ENCODE data around the gene ENGASE.

ENGASE gene

GRCh38 chr17:79085921-79086551 is 11.4 kb downstream of the ENGASE start:
- H3K27ac Mint-ChIP-seq = no peak overlapping the region

GRCh38 chr17:79086609-79087427 is 12.2 kb downstream of the ENGASE start:
- H3K9me3 Mint-ChIP-seq = no peaks in the 10 kb centered on the region
- H3K27ac Mint-ChIP-seq = no peak overlapping the region
- no peaks in the 10 kb centered on the region for H3K4me1 Mint-ChIP-seq (ENCODE audit: low read depth)
- no peak for DNase-seq
- no peak overlapping the region for H3K4me3 Mint-ChIP-seq
- no peaks in the 10 kb centered on the region for H3K27me3 Mint-ChIP-seq
- H3K36me3 Mint-ChIP-seq (ENCODE audit: low read depth) = peaks cover 49% of the 10 kb centered on the region

More at GRCh38 chr17:79085921-79086551, 11.4 kb downstream of the ENGASE start:
- H3K36me3 Mint-ChIP-seq (ENCODE audit: low read depth) = peaks cover 56% of the 10 kb centered on the region
- H3K4me1 Mint-ChIP-seq (ENCODE audit: low read depth) = no peaks in the 10 kb centered on the region
- H3K9me3 Mint-ChIP-seq = no peaks in the 10 kb centered on the region
- H3K27me3 Mint-ChIP-seq = no peaks in the 10 kb centered on the region
- H3K4me3 Mint-ChIP-seq = no peak overlapping the region
- DNase-seq = no peak

GRCh38 chr17:79087428-79088143 is 13.0 kb downstream of the ENGASE start:
- peak; percentile 80 for DNase-seq
- peaks cover 45% of the 10 kb centered on the region for H3K36me3 Mint-ChIP-seq (ENCODE audit: low read depth)
- H3K4me1 Mint-ChIP-seq (ENCODE audit: low read depth) = peaks cover 3% of the 10 kb centered on the region
- H3K4me3 Mint-ChIP-seq = no peak overlapping the region
- no peak overlapping the region for H3K27ac Mint-ChIP-seq
- peaks cover 6% of the 10 kb centered on the region for H3K27me3 Mint-ChIP-seq
- H3K9me3 Mint-ChIP-seq = no peaks in the 10 kb centered on the region

- Mint-ChIP-seq H3K27me3 (peaks cover 11% of the 10 kb centered on the region), H3K9me3 (no peaks in the 10 kb centered on the region), H3K4me3 (no peak overlapping the region), H3K27ac (no peak overlapping the region), H3K4me1 (ENCODE audit: low read depth) (peaks cover 7% of the 10 kb centered on the region), H3K36me3 (ENCODE audit: low read depth) (peaks cover 40% of the 10 kb centered on the region)
- no peak for DNase-seq
Observed at GRCh38 chr17:79088247-79088996, 13.8 kb downstream of the ENGASE start.

- Mint-ChIP-seq H3K4me1 (ENCODE audit: low read depth) (peaks cover 8% of the 10 kb centered on the region), H3K36me3 (ENCODE audit: low read depth) (peaks cover 36% of the 10 kb centered on the region), H3K4me3 (no peak overlapping the region), H3K9me3 (no peaks in the 10 kb centered on the region), H3K27ac (no peak overlapping the region), H3K27me3 (peaks cover 13% of the 10 kb centered on the region)
- no peak for DNase-seq
Observed at GRCh38 chr17:79088997-79089328, 14.3 kb downstream of the ENGASE start.

- DNase-seq = no peak
- H3K27me3 Mint-ChIP-seq = peaks cover 18% of the 10 kb centered on the region
- peaks cover 8% of the 10 kb centered on the region for H3K4me1 Mint-ChIP-seq (ENCODE audit: low read depth)
- no peak overlapping the region for H3K4me3 Mint-ChIP-seq
- no peak overlapping the region for H3K27ac Mint-ChIP-seq
- no peaks in the 10 kb centered on the region for H3K9me3 Mint-ChIP-seq
- peaks cover 29% of the 10 kb centered on the region for H3K36me3 Mint-ChIP-seq (ENCODE audit: low read depth)
Observed at GRCh38 chr17:79089720-79090442, 15.3 kb downstream of the ENGASE start.

GRCh38 chr17:79090443-79091225 is 16.0 kb downstream of the ENGASE start:
- Mint-ChIP-seq H3K9me3 (no peaks in the 10 kb centered on the region), H3K27ac (no peak overlapping the region), H3K27me3 (peaks cover 25% of the 10 kb centered on the region), H3K36me3 (ENCODE audit: low read depth) (peaks cover 21% of the 10 kb centered on the region), H3K4me3 (no peak overlapping the region), H3K4me1 (ENCODE audit: low read depth) (peaks cover 8% of the 10 kb centered on the region)
- DNase-seq = no peak

GRCh38 chr17:79091226-79091670 is 16.6 kb downstream of the ENGASE start:
- no peaks in the 10 kb centered on the region for H3K9me3 Mint-ChIP-seq
- no peak overlapping the region for H3K27ac Mint-ChIP-seq
- no peak for DNase-seq
- no peak overlapping the region for H3K4me3 Mint-ChIP-seq
- peaks cover 17% of the 10 kb centered on the region for H3K36me3 Mint-ChIP-seq (ENCODE audit: low read depth)
- H3K27me3 Mint-ChIP-seq = peaks cover 31% of the 10 kb centered on the region
- peaks cover 8% of the 10 kb centered on the region for H3K4me1 Mint-ChIP-seq (ENCODE audit: low read depth)

GRCh38 chr17:79092567-79092966 is 17.9 kb downstream of the ENGASE start:
- H3K27ac Mint-ChIP-seq = no peak overlapping the region
- peaks cover 5% of the 10 kb centered on the region for H3K36me3 Mint-ChIP-seq (ENCODE audit: low read depth)
- peaks cover 38% of the 10 kb centered on the region for H3K27me3 Mint-ChIP-seq
- H3K4me1 Mint-ChIP-seq (ENCODE audit: low read depth) = peaks cover 8% of the 10 kb centered on the region
- no peak for DNase-seq
- H3K4me3 Mint-ChIP-seq = no peak overlapping the region
- no peaks in the 10 kb centered on the region for H3K9me3 Mint-ChIP-seq

- Mint-ChIP-seq H3K36me3 (ENCODE audit: low read depth) (no peaks in the 10 kb centered on the region), H3K27me3 (peaks cover 45% of the 10 kb centered on the region), H3K4me1 (ENCODE audit: low read depth) (peaks cover 12% of the 10 kb centered on the region), H3K4me3 (no peak overlapping the region), H3K27ac (no peak overlapping the region), H3K9me3 (no peaks in the 10 kb centered on the region)
- no peak for DNase-seq
Observed at GRCh38 chr17:79093270-79093669, 18.6 kb downstream of the ENGASE start.

GRCh38 chr17:79094261-79094660 is 19.6 kb downstream of the ENGASE start:
- Mint-ChIP-seq H3K36me3 (ENCODE audit: low read depth) (no peaks in the 10 kb centered on the region), H3K27me3 (peaks cover 55% of the 10 kb centered on the region), H3K4me3 (no peak overlapping the region), H3K4me1 (ENCODE audit: low read depth) (peaks cover 12% of the 10 kb centered on the region), H3K27ac (no peak overlapping the region), H3K9me3 (no peaks in the 10 kb centered on the region)
- no peak for DNase-seq

GRCh38 chr17:79095345-79096055 is 20.9 kb downstream of the ENGASE start:
- Mint-ChIP-seq H3K4me1 (ENCODE audit: low read depth) (peaks cover 12% of the 10 kb centered on the region), H3K9me3 (no peaks in the 10 kb centered on the region), H3K36me3 (ENCODE audit: low read depth) (no peaks in the 10 kb centered on the region), H3K27ac (no peak overlapping the region), H3K27me3 (peaks cover 64% of the 10 kb centered on the region), H3K4me3 (no peak overlapping the region)
- DNase-seq = no peak

GRCh38 chr17:79096477-79096876 is 21.9 kb downstream of the ENGASE start:
- Mint-ChIP-seq H3K4me3 (no peak overlapping the region), H3K9me3 (no peaks in the 10 kb centered on the region), H3K27me3 (peaks cover 69% of the 10 kb centered on the region), H3K4me1 (ENCODE audit: low read depth) (peaks cover 12% of the 10 kb centered on the region), H3K27ac (no peak overlapping the region), H3K36me3 (ENCODE audit: low read depth) (no peaks in the 10 kb centered on the region)
- no peak for DNase-seq
